GM12878 (cell line): Measurements from ENCODE around the gene MAML2. TPM values are rescaled to one million over a fixed set of nuclear protein-coding genes. Genes with fewer than 3 reads are reported as not detected.

ENCODE experiments used
- ATAC-seq: fragments of 200-7000 bp; cut with Tn5 transposase; 3 replicates; pipeline ENCODE4 v1.9.1; 2020; ENCODE audit warnings: mild to moderate bottlenecking, moderate library complexity
- BruUV-seq: library from RNA; stranded (reverse); fragments of 400-500 nt; replicated peaks from 2 replicates; lab custom pipeline; 2021; lab: Mats Ljungman, UMichigan
- CTCF ChIA-PET: fragments of 300-600 bp; sonication (Branson Sonifier 250); formaldehyde crosslinking; extraction: SDS; loops from one replicate; lab custom pipeline; 2021; ENCODE audit warnings: inconsistent platforms; lab: Yijun Ruan, JAX
- POLR2A ChIA-PET: fragments of 350-600 bp; formaldehyde crosslinking; extraction: SDS; loops from one replicate; lab custom pipeline; 2021; ENCODE audit warnings: inconsistent platforms; lab: Charles Lee
- RAD21 ChIA-PET: fragments of 300-600 bp; sonication (Branson Sonifier 250); formaldehyde crosslinking; loops from one replicate; lab custom pipeline; 2023; ENCODE audit warnings: antibody characterized with exemption; ENCODE audit not compliant: unreplicated experiment; lab: Charles Lee
- SMC1A ChIA-PET: fragments of 300-600 bp; sonication (Branson Sonifier 250); formaldehyde crosslinking; loops from one replicate; lab custom pipeline; 2023; ENCODE audit not compliant: unreplicated experiment, uncharacterized antibody; lab: Charles Lee
- DNase-seq: peaks from one replicate; pipeline ENCODE4 v3.0.0-alpha.2; 2011; ENCODE audit warnings: low read depth, low spot score
- FAIRE-seq: peaks from 3 replicates; lab custom pipeline; 2011; peaks lifted over from hg19 to GRCh38; lab: Jason Lieb, UNC
- H2AFZ ChIP-seq: 2 replicates; pipeline ENCODE4 v1.6.0; 2011; ENCODE audit warnings: low read depth, low read length, control low read depth; ENCODE audit not compliant: control insufficient read depth
- H3K27ac ChIP-seq: 2 replicates; pipeline ENCODE4 v1.5.1; 2011; ENCODE audit warnings: control low read depth; ENCODE audit not compliant: control insufficient read depth, insufficient read depth
- H3K27me3 ChIP-seq, 2 experiments: replicated peaks in 1 of 2; 2 replicates each; pipeline versions ENCODE4 v1.6.0 to v1.6.1; 2011; ENCODE audit warnings: low read length in 1 of 2; ENCODE audit not compliant: control insufficient read depth in 2 of 2, insufficient read depth in 2 of 2
- H3K36me3 ChIP-seq, 2 experiments: 2 replicates each; pipeline ENCODE4 v1.5.1; 2011; ENCODE audit warnings: low read length in 1 of 2; ENCODE audit not compliant: control insufficient read depth in 2 of 2, insufficient read depth in 2 of 2
- H3K4me1 ChIP-seq: 2 replicates; pipeline ENCODE4 v1.6.1; 2011; ENCODE audit warnings: mild to moderate bottlenecking, low read length, moderate library complexity, mixed read lengths; ENCODE audit not compliant: control insufficient read depth, insufficient read depth
- H3K4me2 ChIP-seq: 2 replicates; pipeline ENCODE4 v1.6.0; 2011; ENCODE audit warnings: control low read depth; ENCODE audit not compliant: control insufficient read depth, insufficient read depth
- H3K4me3 ChIP-seq: fragments of 200-600 bp; sonication (generic); 2 replicates; pipeline ENCODE4 v1.5.1; 2016
- H3K79me2 ChIP-seq: 2 replicates; pipeline ENCODE4 v1.6.0; 2011; ENCODE audit warnings: low read length; ENCODE audit not compliant: control insufficient read depth, insufficient read depth
- H3K9ac ChIP-seq: 2 replicates; pipeline ENCODE4 v1.8.0; 2011; ENCODE audit warnings: low read length, control low read depth, mixed read lengths; ENCODE audit not compliant: control insufficient read depth, insufficient read depth
- H3K9me3 ChIP-seq: replicated peaks from 3 replicates; pipeline ENCODE4 v1.5.1; 2011; ENCODE audit warnings: mild to moderate bottlenecking, low read length; ENCODE audit not compliant: control insufficient read depth, insufficient read depth
- H4K20me1 ChIP-seq: 2 replicates; pipeline ENCODE4 v1.6.0; 2011; ENCODE audit not compliant: control insufficient read depth, insufficient read depth
- BRCA1 ChIP-seq: IDR thresholded peaks from 2 replicates; pipeline ENCODE4 v1.6.1; 2011; ENCODE audit warnings: low read depth, low read length, improper control_type of control experiment
- ETV6 ChIP-seq, 2 experiments: fragments of 450-650 bp in 1 of 2; IDR thresholded peaks in 1 of 2; conservative IDR thresholded peaks in 1 of 2; 2 replicates each; pipeline ENCODE4 v1.6.1; 2014; ENCODE audit warnings: antibody characterized with exemption in 1 of 2, borderline replicate concordance in 1 of 2, low read depth in 1 of 2, mild to moderate bottlenecking in 1 of 2, moderate library complexity in 1 of 2
- IKZF2 ChIP-seq, 2 experiments: fragments of 450-650 bp; IDR thresholded peaks; 2 replicates each; pipeline ENCODE4 v1.6.1; 2017; ENCODE audit warnings: mild to moderate bottlenecking in 2 of 2, moderate library complexity in 2 of 2
- IRF3 ChIP-seq: fragments of 450-650 bp; IDR thresholded peaks from 2 replicates; pipeline ENCODE4 v1.6.1; 2014; ENCODE audit warnings: mild to moderate bottlenecking
- NBN ChIP-seq: fragments of 450-650 bp; IDR thresholded peaks from 2 replicates; pipeline ENCODE4 v1.6.1; 2016
- NR2C1 ChIP-seq: fragments of 450-650 bp; IDR thresholded peaks from 2 replicates; pipeline ENCODE4 v1.6.1; 2017; ENCODE audit warnings: antibody characterized with exemption, mild to moderate bottlenecking, moderate library complexity
- PAX8 ChIP-seq: fragments of 450-650 bp; IDR thresholded peaks from 2 replicates; pipeline ENCODE4 v1.6.1; 2017; ENCODE audit warnings: mild to moderate bottlenecking, moderate library complexity
- SUPT20H ChIP-seq: IDR thresholded peaks from 2 replicates; pipeline ENCODE4 v1.6.1; 2011; ENCODE audit warnings: low read depth, mild to moderate bottlenecking, low read length, moderate library complexity, borderline replicate concordance; ENCODE audit not compliant: control insufficient read depth
- WGBS: methylation state at CpG from one replicate; pipeline ENCODE4 v1.1.6; 2016; ENCODE audit warnings: low lambda C conversion rate; ENCODE audit not compliant: insufficient replicate concordance, insufficient coverage; ENCODE audit errors: missing lambda C conversion rate; 5-methylcytosine and 5-hydroxymethylcytosine counted together
- in situ Hi-C: fragments of 300-500 bp; cut with MboI; formaldehyde crosslinking; loops from 9 replicates; pipeline ENCODE4 v1.14.3; 2018; ENCODE audit warnings: mixed read lengths
- intact Hi-C: fragments of 100-400 bp; cut with micrococcal nuclease; formaldehyde crosslinking; loops from one replicate; pipeline ENCODE4 v1.14.2; 2022; ENCODE audit not compliant: unreplicated experiment
- polyA plus RNA-seq, 11 experiments: library from polyadenylated mRNA; depleted of rRNA in 4 of 11; unstranded in 6 of 11; stranded (reverse) in 5 of 11; fragments of >200 nt; fragmentation: Nextera tagmentation in 4 of 11; fragmentation: Illumina TruSeq in 1 of 11; extraction: Ambion mirVana in 4 of 11; extraction: Trizol in 1 of 11; gene quantifications; 1 replicate in 1 of 11; 2 replicates in 10 of 11; pipeline versions ENCODE4 v1.2.1 to v1.2.3, GENCODE V29; 2011 to 2016; ENCODE audit warnings: inconsistent platforms in 2 of 11, missing spikeins in 2 of 11, low read depth in 1 of 11
- total RNA-seq, 4 experiments: library from RNA; depleted of rRNA in 3 of 4; stranded (reverse); fragments of >200 nt in 3 of 4; fragmentation: Illumina TruSeq in 1 of 4; extraction: Trizol in 1 of 4; gene quantifications; 2 replicates each; pipeline versions ENCODE4 v1.2.1 to v1.2.3, GENCODE V29; 2013 to 2021
- TF ChIP-seq, protein P1 (sequence below): fragments of 450-650 bp; IDR thresholded peaks from 2 replicates; pipeline ENCODE4 v1.6.1; 2017; ENCODE audit warnings: mild to moderate bottlenecking, moderate library complexity
- TF ChIP-seq, protein P2 (sequence below): fragments of 450-650 bp; formaldehyde crosslinking; IDR thresholded peaks from 2 replicates; pipeline ENCODE4 v1.4.0; 2020; ENCODE audit warnings: mild to moderate bottlenecking, moderate library complexity
- TF ChIP-seq, protein P3 (sequence below): IDR thresholded peaks from 2 replicates; pipeline ENCODE4 v1.6.1; 2012; ENCODE audit warnings: low read depth, low read length, improper control_type of control experiment

The MAML2 gene
- total and polyA plus RNA-seq, 10 of the 15 experiments (the other 5 are each of a cell fraction or from before 2014, with no cell fraction given) = 2.5 to 15.1 (median 12.0) TPM

GRCh38 chr11:96173422-96173821 lies 169.6 kb downstream of the MAML2 start:
- H3K4me2 ChIP-seq = no peak overlapping the region
- H3K27ac ChIP-seq = no peak overlapping the region
- no peaks in the 10 kb centered on the region for H3K27me3 ChIP-seq
- DNase-seq (no peak), ATAC-seq (no peak), FAIRE-seq (no peak)
- no peak overlapping the region for H2AFZ ChIP-seq
- peaks cover 0 to 6% of the 10 kb centered on the region in 2 experiments; a peak in 1 of 4 replicates for H3K36me3 ChIP-seq
- ChIA-PET RAD21 (no interaction called here), CTCF (interaction anchor here (1.4 to 1.8 kb wide), 2 partner anchors 15 to 169 kb away, joined by 4 to 6 read pairs; partner anchors contain the start of gene MAML2)
- no peaks in the 10 kb centered on the region for H3K4me1 ChIP-seq
- no peaks in the 10 kb centered on the region for H4K20me1 ChIP-seq
- H3K9ac ChIP-seq = no peak overlapping the region
- H3K79me2 ChIP-seq = peaks cover 1% of the 10 kb centered on the region; the same call in 1 of the 2 replicates
- 70% methylated on average over 7 of the region's 7 CpGs for WGBS
- TF ChIP-seq, protein P1, sequence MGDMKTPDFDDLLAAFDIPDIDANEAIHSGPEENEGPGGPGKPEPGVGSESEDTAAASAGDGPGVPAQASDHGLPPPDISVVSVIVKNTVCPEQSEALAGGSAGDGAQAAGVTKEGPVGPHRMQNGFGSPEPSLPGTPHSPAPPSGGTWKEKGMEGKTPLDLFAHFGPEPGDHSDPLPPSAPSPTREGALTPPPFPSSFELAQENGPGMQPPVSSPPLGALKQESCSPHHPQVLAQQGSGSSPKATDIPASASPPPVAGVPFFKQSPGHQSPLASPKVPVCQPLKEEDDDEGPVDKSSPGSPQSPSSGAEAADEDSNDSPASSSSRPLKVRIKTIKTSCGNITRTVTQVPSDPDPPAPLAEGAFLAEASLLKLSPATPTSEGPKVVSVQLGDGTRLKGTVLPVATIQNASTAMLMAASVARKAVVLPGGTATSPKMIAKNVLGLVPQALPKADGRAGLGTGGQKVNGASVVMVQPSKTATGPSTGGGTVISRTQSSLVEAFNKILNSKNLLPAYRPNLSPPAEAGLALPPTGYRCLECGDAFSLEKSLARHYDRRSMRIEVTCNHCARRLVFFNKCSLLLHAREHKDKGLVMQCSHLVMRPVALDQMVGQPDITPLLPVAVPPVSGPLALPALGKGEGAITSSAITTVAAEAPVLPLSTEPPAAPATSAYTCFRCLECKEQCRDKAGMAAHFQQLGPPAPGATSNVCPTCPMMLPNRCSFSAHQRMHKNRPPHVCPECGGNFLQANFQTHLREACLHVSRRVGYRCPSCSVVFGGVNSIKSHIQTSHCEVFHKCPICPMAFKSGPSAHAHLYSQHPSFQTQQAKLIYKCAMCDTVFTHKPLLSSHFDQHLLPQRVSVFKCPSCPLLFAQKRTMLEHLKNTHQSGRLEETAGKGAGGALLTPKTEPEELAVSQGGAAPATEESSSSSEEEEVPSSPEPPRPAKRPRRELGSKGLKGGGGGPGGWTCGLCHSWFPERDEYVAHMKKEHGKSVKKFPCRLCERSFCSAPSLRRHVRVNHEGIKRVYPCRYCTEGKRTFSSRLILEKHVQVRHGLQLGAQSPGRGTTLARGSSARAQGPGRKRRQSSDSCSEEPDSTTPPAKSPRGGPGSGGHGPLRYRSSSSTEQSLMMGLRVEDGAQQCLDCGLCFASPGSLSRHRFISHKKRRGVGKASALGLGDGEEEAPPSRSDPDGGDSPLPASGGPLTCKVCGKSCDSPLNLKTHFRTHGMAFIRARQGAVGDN = no peak
- no peak for TF ChIP-seq IRF3
- no peak for TF ChIP-seq ETV6 (conservative IDR thresholded peaks at IDR 0.05 in 1 of 2, IDR thresholded peaks at IDR 0.05 in 1 of 2; ENCODE audit: borderline replicate concordance in 1 of 2, low read depth in 1 of 2)
- TF ChIP-seq, protein P2, sequence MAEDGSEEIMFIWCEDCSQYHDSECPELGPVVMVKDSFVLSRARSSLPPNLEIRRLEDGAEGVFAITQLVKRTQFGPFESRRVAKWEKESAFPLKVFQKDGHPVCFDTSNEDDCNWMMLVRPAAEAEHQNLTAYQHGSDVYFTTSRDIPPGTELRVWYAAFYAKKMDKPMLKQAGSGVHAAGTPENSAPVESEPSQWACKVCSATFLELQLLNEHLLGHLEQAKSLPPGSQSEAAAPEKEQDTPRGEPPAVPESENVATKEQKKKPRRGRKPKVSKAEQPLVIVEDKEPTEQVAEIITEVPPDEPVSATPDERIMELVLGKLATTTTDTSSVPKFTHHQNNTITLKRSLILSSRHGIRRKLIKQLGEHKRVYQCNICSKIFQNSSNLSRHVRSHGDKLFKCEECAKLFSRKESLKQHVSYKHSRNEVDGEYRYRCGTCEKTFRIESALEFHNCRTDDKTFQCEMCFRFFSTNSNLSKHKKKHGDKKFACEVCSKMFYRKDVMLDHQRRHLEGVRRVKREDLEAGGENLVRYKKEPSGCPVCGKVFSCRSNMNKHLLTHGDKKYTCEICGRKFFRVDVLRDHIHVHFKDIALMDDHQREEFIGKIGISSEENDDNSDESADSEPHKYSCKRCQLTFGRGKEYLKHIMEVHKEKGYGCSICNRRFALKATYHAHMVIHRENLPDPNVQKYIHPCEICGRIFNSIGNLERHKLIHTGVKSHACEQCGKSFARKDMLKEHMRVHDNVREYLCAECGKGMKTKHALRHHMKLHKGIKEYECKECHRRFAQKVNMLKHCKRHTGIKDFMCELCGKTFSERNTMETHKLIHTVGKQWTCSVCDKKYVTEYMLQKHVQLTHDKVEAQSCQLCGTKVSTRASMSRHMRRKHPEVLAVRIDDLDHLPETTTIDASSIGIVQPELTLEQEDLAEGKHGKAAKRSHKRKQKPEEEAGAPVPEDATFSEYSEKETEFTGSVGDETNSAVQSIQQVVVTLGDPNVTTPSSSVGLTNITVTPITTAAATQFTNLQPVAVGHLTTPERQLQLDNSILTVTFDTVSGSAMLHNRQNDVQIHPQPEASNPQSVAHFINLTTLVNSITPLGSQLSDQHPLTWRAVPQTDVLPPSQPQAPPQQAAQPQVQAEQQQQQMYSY (CRISPR knock-in tag) = no peak
- TF ChIP-seq, protein P3, sequence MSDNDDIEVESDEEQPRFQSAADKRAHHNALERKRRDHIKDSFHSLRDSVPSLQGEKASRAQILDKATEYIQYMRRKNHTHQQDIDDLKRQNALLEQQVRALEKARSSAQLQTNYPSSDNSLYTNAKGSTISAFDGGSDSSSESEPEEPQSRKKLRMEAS = no peak
- TF ChIP-seq BRCA1 = no peak
- no peak for TF ChIP-seq PAX8
- TF ChIP-seq IKZF2 (IDR thresholded peaks at IDR 0.05) = no peak
- TF ChIP-seq NBN = no peak
- TF ChIP-seq SUPT20H = no peak
- no peak for TF ChIP-seq NR2C1
- TF ChIP-seq, all 136 proteins: peak for 0
- in situ Hi-C loops = no loop called here
- Histone ChIP-seq H3K4me3 (no peak overlapping the region), H3K9me3 (no peaks in the 10 kb centered on the region; the same call in 2 of the 3 replicates)
- intact Hi-C loops = no loop called here
- ChIA-PET POLR2A (no interaction called here), SMC1A (interaction anchor here (0.7 to 2.1 kb wide), 6 partner anchors 15 to 75 kb away, joined by 3 to 6 read pairs (median 4); no protein-coding TSS in a partner anchor)
- no TSS peak for BruUV-seq
